Skin of body (tissue), 2 donors: Measurements from ENCODE around the gene SERPINA6. TPM values are rescaled to one million over a fixed set of nuclear protein-coding genes. Genes with fewer than 3 reads are reported as not detected.
"Not testable (repeated sequence)": the region's sequence is repeated elsewhere in the genome, so short reads cannot be mapped to it uniquely, and the experiment has no call there.

Experiments
- DNase-seq: peaks from one replicate; lab custom pipeline; 2025; lab: John Stamatoyannopoulos, UW
- total RNA-seq: library from RNA; depleted of rRNA; stranded (reverse); fragments of >200 nt; gene quantifications from one replicate; pipeline ENCODE4 v1.2.3, GENCODE V29; 2014

Gene SERPINA6
- total RNA-seq, 1 donor from 2014 or later: not detected

- DNase-seq: no peak
Observed at GRCh38 chr14:94328196-94328595, 5.1 kb upstream of the SERPINA6 start.

- DNase-seq: no peak
Observed at GRCh38 chr14:94321421-94322271, 1.5 kb downstream of the SERPINA6 start.

GRCh38 chr14:94320243-94320642 lies 2.9 kb downstream of the SERPINA6 start:
- DNase-seq: no peak

- DNase-seq: no peak
Observed at GRCh38 chr14:94317259-94317658, 5.9 kb downstream of the SERPINA6 start.

GRCh38 chr14:94316692-94317091 lies 6.4 kb downstream of the SERPINA6 start:
- no peak for DNase-seq

- DNase-seq: no peak
Observed at GRCh38 chr14:94314890-94315289, 8.2 kb downstream of the SERPINA6 start.

- no peak for DNase-seq
Observed at GRCh38 chr14:94313991-94314655, 9.0 kb downstream of the SERPINA6 start.

- no peak for DNase-seq
Observed at GRCh38 chr14:94312481-94313246, 10.5 kb downstream of the SERPINA6 start.

- DNase-seq: no peak
Observed at GRCh38 chr14:94310248-94310647, 12.9 kb downstream of the SERPINA6 start.

GRCh38 chr14:94309721-94310120 lies 13.4 kb downstream of the SERPINA6 start:
- no peak for DNase-seq

- no peak for DNase-seq
Observed at GRCh38 chr14:94307410-94307992, 15.6 kb downstream of the SERPINA6 start.

GRCh38 chr14:94306047-94306978 lies 16.8 kb downstream of the SERPINA6 start:
- no peak for DNase-seq

- DNase-seq: no peak
Observed at GRCh38 chr14:94305620-94306019, 17.5 kb downstream of the SERPINA6 start.

GRCh38 chr14:94304243-94304642 lies 18.9 kb downstream of the SERPINA6 start:
- DNase-seq: no peak

GRCh38 chr14:94303111-94303510 lies 20.0 kb downstream of the SERPINA6 start:
- no peak for DNase-seq

- DNase-seq: no peak
Observed at GRCh38 chr14:94298130-94298529, 25.0 kb downstream of the SERPINA6 start.

- not testable (repeated sequence) for DNase-seq
Observed at GRCh38 chr14:94296181-94296545, 27.0 kb downstream of the SERPINA6 start.

GRCh38 chr14:94295360-94296180 lies 27.6 kb downstream of the SERPINA6 start:
- DNase-seq: no peak

GRCh38 chr14:94293578-94293924 lies 29.6 kb downstream of the SERPINA6 start:
- DNase-seq: no peak
